Breast epithelium (tissue), 3 donors: ENCODE results near the gene CIAO3.

ENCODE experiments used
- POLR2A ChIP-seq: fragments of 450-650 bp; IDR thresholded peaks from one replicate; pipeline ENCODE4 v1.6.1; 2016; ENCODE audit warnings: antibody characterized with exemption, mild to moderate bottlenecking, moderate library complexity
- POLR2AphosphoS5 ChIP-seq, 3 donors: sonication (generic); formaldehyde crosslinking; IDR thresholded peaks; one replicate each; pipeline ENCODE4 v1.6.1; 2017; ENCODE audit warnings: antibody characterized with exemption in 3 of 3
- TF ChIP-seq, protein P1 (sequence below), 3 donors: fragments of 450-650 bp; IDR thresholded peaks; one replicate each; pipeline ENCODE4 v1.5.1; 2016 to 2017; ENCODE audit warnings: antibody characterized with exemption in 3 of 3, mild to moderate bottlenecking in 3 of 3, moderate library complexity in 3 of 3

DNA sequence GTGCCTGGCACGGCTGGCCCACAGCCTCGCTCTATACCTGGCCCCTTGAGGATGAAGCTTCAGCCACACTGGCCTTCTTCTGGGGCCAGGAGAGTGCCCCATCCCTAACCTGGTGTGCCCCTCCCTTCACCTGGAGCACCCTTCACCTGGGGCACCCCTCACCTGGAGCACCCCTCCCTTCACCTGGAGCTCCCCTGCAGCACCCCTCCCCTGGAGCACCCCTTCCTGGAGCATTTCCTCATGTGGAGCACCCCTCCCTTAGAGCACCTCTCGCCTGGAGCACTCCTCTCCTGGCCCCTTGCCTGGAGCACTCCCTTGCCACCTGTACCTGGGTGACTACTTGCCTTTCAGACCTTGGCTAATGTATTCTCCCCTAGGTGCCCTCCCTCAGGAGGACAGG is 32.8 kb downstream of the CIAO3 start:
- TF ChIP-seq, protein P1, sequence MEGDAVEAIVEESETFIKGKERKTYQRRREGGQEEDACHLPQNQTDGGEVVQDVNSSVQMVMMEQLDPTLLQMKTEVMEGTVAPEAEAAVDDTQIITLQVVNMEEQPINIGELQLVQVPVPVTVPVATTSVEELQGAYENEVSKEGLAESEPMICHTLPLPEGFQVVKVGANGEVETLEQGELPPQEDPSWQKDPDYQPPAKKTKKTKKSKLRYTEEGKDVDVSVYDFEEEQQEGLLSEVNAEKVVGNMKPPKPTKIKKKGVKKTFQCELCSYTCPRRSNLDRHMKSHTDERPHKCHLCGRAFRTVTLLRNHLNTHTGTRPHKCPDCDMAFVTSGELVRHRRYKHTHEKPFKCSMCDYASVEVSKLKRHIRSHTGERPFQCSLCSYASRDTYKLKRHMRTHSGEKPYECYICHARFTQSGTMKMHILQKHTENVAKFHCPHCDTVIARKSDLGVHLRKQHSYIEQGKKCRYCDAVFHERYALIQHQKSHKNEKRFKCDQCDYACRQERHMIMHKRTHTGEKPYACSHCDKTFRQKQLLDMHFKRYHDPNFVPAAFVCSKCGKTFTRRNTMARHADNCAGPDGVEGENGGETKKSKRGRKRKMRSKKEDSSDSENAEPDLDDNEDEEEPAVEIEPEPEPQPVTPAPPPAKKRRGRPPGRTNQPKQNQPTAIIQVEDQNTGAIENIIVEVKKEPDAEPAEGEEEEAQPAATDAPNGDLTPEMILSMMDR (IDR thresholded peaks at IDR 0.05) = no peak
- TF ChIP-seq POLR2A = no peak
- no peak for TF ChIP-seq POLR2AphosphoS5 (IDR thresholded peaks at IDR 0.05)
